HepG2 (cell line): ENCODE results near the gene BCL11B. TPM values are rescaled to one million over a fixed set of nuclear protein-coding genes. Genes with fewer than 3 reads are reported as not detected.

Experiments
- ATAC-seq: fragments of 200-7000 bp; cut with Tn5 transposase; 3 replicates; pipeline ENCODE4 v1.9.1; 2020; ENCODE audit warnings: mild to moderate bottlenecking, moderate library complexity
- BruUV-seq: library from RNA; stranded (reverse); fragments of 400-500 nt; replicated peaks from 2 replicates; lab custom pipeline; 2021; lab: Mats Ljungman, UMichigan
- CTCF ChIA-PET: fragments of 300-600 bp; formaldehyde crosslinking; extraction: SDS; loops from one replicate; lab custom pipeline; 2021; ENCODE audit warnings: low total read pairs, inconsistent platforms, low intra/inter-chr PET ratio; lab: Yijun Ruan, JAX
- POLR2A ChIA-PET: fragments of 350-600 bp; sonication (Branson Sonifier 250); formaldehyde crosslinking; loops from one replicate; lab custom pipeline; 2020; ENCODE audit warnings: antibody characterized with exemption, inconsistent platforms; lab: Yijun Ruan, JAX
- DNase-seq: peaks from one replicate; pipeline ENCODE4 v3.0.0-alpha.2; 2015; ENCODE audit warnings: low spot score
- FAIRE-seq: peaks from 3 replicates; lab custom pipeline; 2011; peaks lifted over from hg19 to GRCh38; lab: Jason Lieb, UNC
- H2AFZ ChIP-seq: one replicate; pipeline ENCODE4 v1.6.1; 2011; ENCODE audit warnings: low read length, inconsistent platforms
- H3K27ac ChIP-seq: fragments of 300-600 bp; 3 replicates; pipeline ENCODE4 v1.8.0; 2011; ENCODE audit warnings: mixed run types, mild to moderate bottlenecking, mixed read lengths, low read length, inconsistent platforms; ENCODE audit not compliant: insufficient read depth; ENCODE audit errors: extremely low read length
- H3K27me3 ChIP-seq, 2 experiments: fragments of 200-600 bp in 1 of 2; 2 replicates in 1 of 2; 3 replicates in 1 of 2; pipeline versions ENCODE4 v1.6.0 to v1.8.0; 2011; ENCODE audit warnings: low read length in 2 of 2, mild to moderate bottlenecking in 2 of 2, moderate library complexity in 2 of 2, inconsistent platforms in 1 of 2; ENCODE audit not compliant: insufficient read depth in 2 of 2, control insufficient read depth in 1 of 2
- H3K36me3 ChIP-seq, 2 experiments: fragments of 200-600 bp in 1 of 2; replicated peaks in 1 of 2; 2 replicates in 1 of 2; 3 replicates in 1 of 2; pipeline versions ENCODE4 v1.5.1 to v1.8.0; 2011; ENCODE audit warnings: low read length in 2 of 2, inconsistent platforms in 1 of 2; ENCODE audit not compliant: insufficient read depth in 2 of 2, control insufficient read depth in 1 of 2
- H3K4me1 ChIP-seq: 2 replicates; pipeline ENCODE4 v1.5.1; 2012; ENCODE audit warnings: low read length, inconsistent platforms; ENCODE audit not compliant: insufficient read depth
- H3K4me2 ChIP-seq: 2 replicates; pipeline ENCODE4 v1.6.0; 2011; ENCODE audit warnings: low read depth, low read length, inconsistent platforms
- H3K4me3 ChIP-seq, 3 experiments: fragments of 200-600 bp in 1 of 3; sonication (generic), shearing (Covaris generic) in 1 of 3; replicated peaks in 1 of 3; 2 replicates each; pipeline ENCODE4 v1.5.1; 2011 to 2016; ENCODE audit warnings: low read length in 3 of 3, inconsistent platforms in 2 of 3, low read depth in 2 of 3, mild to moderate bottlenecking in 2 of 3, control low read depth in 1 of 3, mixed read lengths in 1 of 3; ENCODE audit not compliant: insufficient read depth in 1 of 3
- H3K79me2 ChIP-seq: one replicate; pipeline ENCODE4 v1.6.1; 2011; ENCODE audit warnings: low read length, inconsistent platforms; ENCODE audit not compliant: insufficient read depth
- H3K9ac ChIP-seq: 2 replicates; pipeline ENCODE4 v1.6.0; 2011; ENCODE audit warnings: mild to moderate bottlenecking, low read depth, low read length, inconsistent platforms; ENCODE audit not compliant: insufficient read depth
- H3K9me3 ChIP-seq: 2 replicates; pipeline ENCODE4 v1.5.1; 2012; ENCODE audit warnings: mild to moderate bottlenecking, low read length
- H4K20me1 ChIP-seq: 2 replicates; pipeline ENCODE4 v1.6.0; 2011; ENCODE audit warnings: inconsistent platforms, mild to moderate bottlenecking, low read length, moderate library complexity; ENCODE audit not compliant: insufficient read depth
- ARID4A ChIP-seq: sonication (generic); formaldehyde crosslinking; IDR thresholded peaks from 2 replicates; pipeline ENCODE4 v1.5.0; 2020; ENCODE audit warnings: mild to moderate bottlenecking, missing genetic modification reagents, borderline replicate concordance
- CBX5 ChIP-seq: sonication (generic); formaldehyde crosslinking; IDR thresholded peaks from 2 replicates; pipeline ENCODE4 v1.4.0; 2020; ENCODE audit warnings: missing genetic modification reagents, borderline replicate concordance
- CHD4 ChIP-seq: fragments of 200-600 bp; sonication (generic); IDR thresholded peaks from 2 replicates; pipeline ENCODE4 v1.7.0; 2017; ENCODE audit warnings: mild to moderate bottlenecking, low read length, borderline replicate concordance
- CREM ChIP-seq, 2 experiments: sonication (generic) in 1 of 2; formaldehyde crosslinking in 1 of 2; IDR thresholded peaks; 2 replicates each; pipeline versions ENCODE4 v1.4.0 to v1.6.1; 2016 to 2020; ENCODE audit warnings: antibody characterized with exemption in 1 of 2, mild to moderate bottlenecking in 1 of 2, missing genetic modification reagents in 1 of 2
- JDP2 ChIP-seq: sonication (generic); formaldehyde crosslinking; IDR thresholded peaks from 2 replicates; pipeline ENCODE4 v1.8.1; 2022; ENCODE audit warnings: missing genetic modification reagents, borderline replicate concordance
- NR1H2 ChIP-seq: sonication (generic); formaldehyde crosslinking; IDR thresholded peaks from 2 replicates; pipeline ENCODE4 v1.8.1; 2022; ENCODE audit warnings: low read depth, missing genetic modification reagents, borderline replicate concordance
- PAWR ChIP-seq: sonication (generic); formaldehyde crosslinking; IDR thresholded peaks from 2 replicates; pipeline ENCODE4 v1.4.0; 2020; ENCODE audit warnings: missing genetic modification reagents, mild to moderate bottlenecking, borderline replicate concordance
- TERF1 ChIP-seq: sonication (generic); formaldehyde crosslinking; IDR thresholded peaks from 2 replicates; pipeline ENCODE4 v1.8.0; 2022; ENCODE audit warnings: mild to moderate bottlenecking, missing genetic modification reagents, moderate library complexity
- ZMAT5 ChIP-seq: sonication (generic); formaldehyde crosslinking; IDR thresholded peaks from 2 replicates; pipeline ENCODE4 v1.5.0; 2020; ENCODE audit warnings: mild to moderate bottlenecking, low read depth, missing genetic modification reagents, borderline replicate concordance
- ZNF180 ChIP-seq: sonication (generic); formaldehyde crosslinking; IDR thresholded peaks from 2 replicates; pipeline ENCODE4 v1.4.0; 2020; ENCODE audit warnings: low read depth, missing genetic modification reagents, borderline replicate concordance
- ZNF383 ChIP-seq: sonication (generic); formaldehyde crosslinking; IDR thresholded peaks from 2 replicates; pipeline ENCODE4 v1.4.0; 2020; ENCODE audit warnings: missing genetic modification reagents, mild to moderate bottlenecking, borderline replicate concordance
- ZNF468 ChIP-seq: sonication (generic); formaldehyde crosslinking; IDR thresholded peaks from 2 replicates; pipeline ENCODE4 v1.8.0; 2022; ENCODE audit warnings: mild to moderate bottlenecking, moderate library complexity, missing genetic modification reagents
- ZNF652 ChIP-seq: IDR thresholded peaks from 2 replicates; pipeline ENCODE4 v1.6.1; 2016; ENCODE audit warnings: low read depth, borderline replicate concordance
- WGBS: methylation state at CpG from one replicate; pipeline ENCODE4 v1.1.6; 2017; ENCODE audit warnings: low lambda C conversion rate; 5-methylcytosine and 5-hydroxymethylcytosine counted together
- in situ Hi-C: cut with HindIII; loops from 2 replicates; pipeline ENCODE4 v1.10.0; 2017; ENCODE audit warnings: low pct_unique_long_range_greater_than_20kb; ENCODE audit not compliant: extremely low pct_ligation_motif_present
- intact Hi-C: fragments of 100-400 bp; cut with micrococcal nuclease; formaldehyde crosslinking; loops from one replicate; pipeline ENCODE4 v1.10.0; 2022; ENCODE audit not compliant: unreplicated experiment
- polyA plus RNA-seq, 8 experiments: library from polyadenylated mRNA; depleted of rRNA in 3 of 8; stranded (reverse) in 7 of 8; unstranded in 1 of 8; fragments of >200 nt; fragmentation: Illumina TruSeq in 4 of 8; extraction: Trizol in 4 of 8; gene quantifications; 2 replicates each; pipeline versions ENCODE4 v1.2.1 to v1.2.3, GENCODE V29; 2011 to 2016; ENCODE audit warnings: low read depth in 4 of 8, missing spikeins in 1 of 8, mixed read lengths in 1 of 8; ENCODE audit not compliant: insufficient read depth in 1 of 8
- total RNA-seq, 5 experiments: library from RNA; depleted of rRNA; stranded (reverse); fragments of >200 nt; fragmentation: Illumina TruSeq; extraction: Trizol; gene quantifications; 2 replicates each; pipeline ENCODE4 v1.2.3, GENCODE V29; 2016; ENCODE audit warnings: low read depth in 1 of 5

The BCL11B gene
- total and polyA plus RNA-seq, 2 of the 13 experiments (the other 11 are each of a cell fraction or from before 2014, with no cell fraction given): not detected

- TF ChIP-seq ZMAT5 (CRISPR knock-in tag): no peak
- in situ Hi-C loops: no loop called here
- Histone ChIP-seq H3K9me3 (no peaks in the 10 kb centered on the region), H3K4me1 (no peaks in the 10 kb centered on the region), H2AFZ (no peak overlapping the region), H3K27ac (no peak overlapping the region), H3K36me3 (no peaks in the 10 kb centered on the region), H3K9ac (no peak overlapping the region), H3K4me3 (no peak overlapping the region), H4K20me1 (no peaks in the 10 kb centered on the region), H3K27me3 (peaks cover 0 to 33% of the 10 kb centered on the region in 2 experiments; a peak in 3 of 5 replicates), H3K79me2 (no peaks in the 10 kb centered on the region), H3K4me2 (no peak overlapping the region)
- DNase-seq (no peak), ATAC-seq (no peak), FAIRE-seq (no peak)
- 27% methylated on average over 8 of the region's 9 CpGs for WGBS
- ChIA-PET POLR2A (no interaction called here), CTCF (no interaction called here)
- intact Hi-C loops: no loop called here
- BruUV-seq: no TSS peak
These were observed 92.1 kb downstream of the BCL11B start for GRCh38 chr14:99179946-99180345.

GRCh38 chr14:99179506-99179905, 92.5 kb downstream of the BCL11B start:
- H3K4me1 ChIP-seq: no peaks in the 10 kb centered on the region
- DNase-seq (no peak), FAIRE-seq (no peak), ATAC-seq (no peak)
- no peaks in the 10 kb centered on the region for H3K79me2 ChIP-seq
- ChIA-PET POLR2A (no interaction called here), CTCF (no interaction called here)
- peaks cover 0 to 31% of the 10 kb centered on the region in 2 experiments; a peak in 3 of 5 replicates for H3K27me3 ChIP-seq
- H2AFZ ChIP-seq: no peak overlapping the region
- H3K27ac ChIP-seq: no peak overlapping the region
- in situ Hi-C loops: no loop called here
- H4K20me1 ChIP-seq: no peaks in the 10 kb centered on the region
- intact Hi-C loops: no loop called here
- no peak overlapping the region for H3K4me2 ChIP-seq
- H3K9me3 ChIP-seq: no peaks in the 10 kb centered on the region
- BruUV-seq: no TSS peak
- WGBS: 69% methylated on average over 9 of the region's 9 CpGs
- no peaks in the 10 kb centered on the region for H3K36me3 ChIP-seq
- no peak overlapping the region for H3K9ac ChIP-seq
- H3K4me3 ChIP-seq: no peak overlapping the region
- no peak for TF ChIP-seq CBX5 (CRISPR knock-in tag)
- no peak for TF ChIP-seq CHD4
- no peak for TF ChIP-seq JDP2 (CRISPR knock-in tag)
- no peak for TF ChIP-seq ZNF180 (CRISPR knock-in tag)
- no peak for TF ChIP-seq CREM (IDR thresholded peaks at IDR 0.05)
- TF ChIP-seq CREM (CRISPR knock-in tag; IDR thresholded peaks at IDR 0.05): no peak
- no peak for TF ChIP-seq ZNF652 (CRISPR knock-in tag)
- TF ChIP-seq ZNF383 (CRISPR knock-in tag): no peak
- no peak for TF ChIP-seq ARID4A (CRISPR knock-in tag)
- no peak for TF ChIP-seq ZNF468 (CRISPR knock-in tag)
- no peak for TF ChIP-seq NR1H2 (CRISPR knock-in tag)
- TF ChIP-seq PAWR (CRISPR knock-in tag): no peak
- no peak for TF ChIP-seq TERF1
